ENCODE data around the gene PTPRK.

DNA sequence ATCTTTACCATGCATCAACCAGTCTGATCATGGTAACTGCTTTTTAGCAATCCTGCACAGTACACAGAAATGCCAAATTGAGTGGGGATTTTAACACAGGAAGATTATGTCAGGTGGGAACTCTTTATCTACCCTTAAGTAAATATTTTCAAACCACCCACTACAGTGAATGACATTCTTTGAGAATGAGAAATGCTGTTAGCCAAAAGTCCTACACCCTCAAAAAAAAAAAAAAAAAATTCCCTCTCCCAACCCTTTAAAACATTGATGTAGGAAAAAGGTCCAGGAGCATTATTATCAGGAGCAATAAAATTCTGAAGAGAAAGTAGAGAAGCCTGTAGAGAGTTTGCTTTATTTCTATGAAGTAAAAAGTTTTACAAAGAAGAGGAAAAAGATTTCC lies 312.3 kb downstream of the PTPRK start:
- TF ChIP-seq POLR2AphosphoS5 (IDR thresholded peaks at IDR 0.05) (no peak), POLR2A (IDR thresholded peaks at IDR 0.05) (no peak), EP300 (IDR thresholded peaks at IDR 0.05) (no peak)
- TF ChIP-seq, protein P1, sequence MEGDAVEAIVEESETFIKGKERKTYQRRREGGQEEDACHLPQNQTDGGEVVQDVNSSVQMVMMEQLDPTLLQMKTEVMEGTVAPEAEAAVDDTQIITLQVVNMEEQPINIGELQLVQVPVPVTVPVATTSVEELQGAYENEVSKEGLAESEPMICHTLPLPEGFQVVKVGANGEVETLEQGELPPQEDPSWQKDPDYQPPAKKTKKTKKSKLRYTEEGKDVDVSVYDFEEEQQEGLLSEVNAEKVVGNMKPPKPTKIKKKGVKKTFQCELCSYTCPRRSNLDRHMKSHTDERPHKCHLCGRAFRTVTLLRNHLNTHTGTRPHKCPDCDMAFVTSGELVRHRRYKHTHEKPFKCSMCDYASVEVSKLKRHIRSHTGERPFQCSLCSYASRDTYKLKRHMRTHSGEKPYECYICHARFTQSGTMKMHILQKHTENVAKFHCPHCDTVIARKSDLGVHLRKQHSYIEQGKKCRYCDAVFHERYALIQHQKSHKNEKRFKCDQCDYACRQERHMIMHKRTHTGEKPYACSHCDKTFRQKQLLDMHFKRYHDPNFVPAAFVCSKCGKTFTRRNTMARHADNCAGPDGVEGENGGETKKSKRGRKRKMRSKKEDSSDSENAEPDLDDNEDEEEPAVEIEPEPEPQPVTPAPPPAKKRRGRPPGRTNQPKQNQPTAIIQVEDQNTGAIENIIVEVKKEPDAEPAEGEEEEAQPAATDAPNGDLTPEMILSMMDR (IDR thresholded peaks at IDR 0.05): no peak

Data from sigmoid colon (tissue), 4 donors.